ENCODE data around the gene CCDC136. TPM values are rescaled to one million over a fixed set of nuclear protein-coding genes. Genes with fewer than 3 reads are reported as not detected.

The CCDC136 gene
- total RNA-seq, 1 experiment from 2014 or later, result 11.1 TPM

GRCh38 chr7:128830231-128831177, 38.7 kb downstream of the CCDC136 start, which contains the start of gene FLNC:
Gene FLNC, plus strand, starts transcription at chr7:128830406. Its CDS starts 232 bp downstream, at chr7:128830638.
- Histone ChIP-seq H3K4me2 (ENCODE audit: low read length) (peak within 1 kb of the TSS; percentile 92), H3K9ac (ENCODE audit: low read length) (peak within 1 kb of the TSS; percentile 68), H3K9me3 (ENCODE audit: control insufficient read depth in 1 of 2, insufficient read depth in 1 of 2, low read depth in 1 of 2, low read length in 2 of 2) (no peaks in the 10 kb centered on the region), H3K79me2 (ENCODE audit: insufficient read depth, low read length) (peaks cover 18% of the 10 kb centered on the region; the same call in 1 of the 2 replicates), H3K27me3 (ENCODE audit: insufficient read depth, low read length) (no peaks in the 10 kb centered on the region), H3K9me2 (ENCODE audit: insufficient read depth) (no peaks in the 10 kb centered on the region), H4K20me1 (ENCODE audit: insufficient read depth) (no peaks in the 10 kb centered on the region), H3K36me3 (ENCODE audit: control insufficient read depth in 1 of 2, insufficient read depth in 2 of 2, low read length in 2 of 2) (0 out of 4 replicates have a peak, but pooled peaks cover 0 to under 1% of the 10 kb centered on the region in 2 experiments), H3K4me3 (replicated peaks in 1 of 2; ENCODE audit: low read depth in 1 of 2, low read length in 2 of 2) (peak within 1 kb of the TSS; percentile 55 to 67), H3K27ac (ENCODE audit: low read depth, low read length) (peak within 1 kb of the TSS; percentile 69), H3K4me1 (ENCODE audit: control insufficient read depth in 1 of 2, insufficient read depth in 2 of 2, low read length in 2 of 2) (peaks cover 35 to 74% of the 10 kb centered on the region in 2 experiments), H2AFZ (ENCODE audit: low read depth, low read length, poor library complexity, severe bottlenecking) (peak within 1 kb of the TSS; percentile 64)
- intact Hi-C loops (cut with micrococcal nuclease), result no loop called here
- ChIA-PET CTCF (interaction anchor here (1.9 kb wide), 1 partner anchor 12 kb away, joined by 9 read pairs; no protein-coding TSS in a partner anchor), POLR2A (interaction anchor here (1.4 kb wide), 1 partner anchor 93 kb away, joined by 3 read pairs; no protein-coding TSS in a partner anchor), RAD21 (ENCODE audit: low non-redundant PET in 1 of 2, low total read pairs in 2 of 2, uncharacterized antibody in 2 of 2, unreplicated experiment in 2 of 2) (no interaction called here)
- TF ChIP-seq SP1 (IDR thresholded peaks at IDR 0.05; ENCODE audit: low read depth) (no peak), TCF7L2 (IDR thresholded peaks at IDR 0.05; ENCODE audit: borderline replicate concordance, extremely low read depth, insufficient read depth, insufficient read length) (no peak), SRF (IDR thresholded peaks at IDR 0.05; ENCODE audit: low read depth) (no peak), MAX (IDR thresholded peaks at IDR 0.05) (no peak), YY1 (IDR thresholded peaks at IDR 0.05; ENCODE audit: extremely low read depth, insufficient replicate concordance, low read depth, low read length) (no peak), EGR1 (IDR thresholded peaks at IDR 0.05; ENCODE audit: low read depth) (no peak), ATF3 (IDR thresholded peaks at IDR 0.05) (no peak), SIN3A (IDR thresholded peaks at IDR 0.05; ENCODE audit: low read depth) (no peak), POLR2A (IDR thresholded peaks at IDR 0.05; ENCODE audit: borderline replicate concordance, extremely low read depth, insufficient read depth, insufficient read length) (no peak)
- ATAC-seq (peak; percentile 13; the same call in 1 of the 2 replicates), DNase-seq (ENCODE audit: low read depth, low spot score) (no peak)
- BruUV-seq (replicated peaks), result TSS peak; percentile 60
